Ascending aorta (tissue), 2 donors: ENCODE measurements around the gene SAMHD1. TPM values are rescaled to one million over a fixed set of nuclear protein-coding genes. Genes with fewer than 3 reads are reported as not detected.

ENCODE experiments used
- DNase-seq, 2 donors: peaks; one replicate each; pipeline ENCODE4 v3.0.0-alpha.2; 2019; ENCODE audit warnings: low spot score in 2 of 2
- H3K27ac ChIP-seq, 2 donors: fragments of 200-600 bp; sonication (generic); one replicate each; pipeline ENCODE4 v1.5.1; 2016 to 2017; ENCODE audit warnings: mild to moderate bottlenecking in 1 of 2
- H3K27me3 ChIP-seq: fragments of 200-600 bp; sonication (generic); one replicate; pipeline ENCODE4 v1.5.1; 2017
- H3K36me3 ChIP-seq, 2 donors: fragments of 200-600 bp; sonication (generic); one replicate each; pipeline ENCODE4 v1.5.1; 2016
- H3K4me1 ChIP-seq, 2 donors: fragments of 200-600 bp; sonication (generic); one replicate each; pipeline ENCODE4 v1.5.1; 2016 to 2017; ENCODE audit warnings: mild to moderate bottlenecking in 1 of 2
- H3K4me3 ChIP-seq, 2 donors: fragments of 200-600 bp; sonication (generic); one replicate each; pipeline ENCODE4 v1.5.1; 2016 to 2017; ENCODE audit warnings: mild to moderate bottlenecking in 1 of 2
- H3K9me3 ChIP-seq, 2 donors: fragments of 200-600 bp; sonication (generic); one replicate each; pipeline ENCODE4 v1.5.1; 2016
- intact Hi-C: fragments of 100-400 bp; cut with DNase I; formaldehyde crosslinking; loops from one replicate; pipeline ENCODE4 v1.15.1; 2023
- total RNA-seq: library from RNA; depleted of rRNA; stranded (reverse); fragments of >200 nt; gene quantifications from one replicate; pipeline ENCODE4 v1.1.0, GENCODE V29; 2016
- TF ChIP-seq, protein P1 (sequence below), 3 experiments: fragments of 200-600 bp in 2 of 3; fragments of 450-650 bp in 1 of 3; sonication (generic) in 2 of 3; IDR thresholded peaks; one replicate each; pipeline ENCODE4 v1.5.1; 2016 to 2019; ENCODE audit warnings: antibody characterized with exemption in 3 of 3, mild to moderate bottlenecking in 1 of 3, moderate library complexity in 1 of 3

The SAMHD1 gene
- total RNA-seq, 1 donor from 2014 or later, result 163 TPM

DNA sequence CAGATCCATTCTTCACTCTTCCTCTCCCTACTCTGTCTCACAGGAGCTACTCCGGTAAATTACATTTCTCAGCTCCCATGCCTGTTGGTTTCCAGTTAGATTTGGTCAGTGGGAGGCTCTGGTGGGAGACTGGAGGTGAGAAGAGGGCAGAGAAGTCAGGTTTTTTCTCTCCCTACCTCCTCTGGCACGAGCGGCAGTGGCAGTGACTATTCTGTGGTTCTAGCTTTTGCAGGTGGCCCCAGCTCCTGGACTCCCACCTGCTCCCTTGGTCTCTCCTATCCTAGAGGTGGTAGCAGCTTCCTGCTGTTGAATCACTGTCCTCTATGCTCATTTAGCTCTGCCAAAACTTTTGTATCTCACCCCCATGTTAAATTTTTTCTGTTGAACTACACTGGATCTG is 57.7 kb downstream of the SAMHD1 start:
- TF ChIP-seq, protein P1, sequence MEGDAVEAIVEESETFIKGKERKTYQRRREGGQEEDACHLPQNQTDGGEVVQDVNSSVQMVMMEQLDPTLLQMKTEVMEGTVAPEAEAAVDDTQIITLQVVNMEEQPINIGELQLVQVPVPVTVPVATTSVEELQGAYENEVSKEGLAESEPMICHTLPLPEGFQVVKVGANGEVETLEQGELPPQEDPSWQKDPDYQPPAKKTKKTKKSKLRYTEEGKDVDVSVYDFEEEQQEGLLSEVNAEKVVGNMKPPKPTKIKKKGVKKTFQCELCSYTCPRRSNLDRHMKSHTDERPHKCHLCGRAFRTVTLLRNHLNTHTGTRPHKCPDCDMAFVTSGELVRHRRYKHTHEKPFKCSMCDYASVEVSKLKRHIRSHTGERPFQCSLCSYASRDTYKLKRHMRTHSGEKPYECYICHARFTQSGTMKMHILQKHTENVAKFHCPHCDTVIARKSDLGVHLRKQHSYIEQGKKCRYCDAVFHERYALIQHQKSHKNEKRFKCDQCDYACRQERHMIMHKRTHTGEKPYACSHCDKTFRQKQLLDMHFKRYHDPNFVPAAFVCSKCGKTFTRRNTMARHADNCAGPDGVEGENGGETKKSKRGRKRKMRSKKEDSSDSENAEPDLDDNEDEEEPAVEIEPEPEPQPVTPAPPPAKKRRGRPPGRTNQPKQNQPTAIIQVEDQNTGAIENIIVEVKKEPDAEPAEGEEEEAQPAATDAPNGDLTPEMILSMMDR (IDR thresholded peaks at IDR 0.05), result no peak
- no peaks in the 10 kb centered on the region for H3K4me1 ChIP-seq
- peaks cover 20 to 89% of the 10 kb centered on the region in 2 donors for H3K36me3 ChIP-seq
- H3K4me3 ChIP-seq, result no peak overlapping the region
- DNase-seq, result no peak
- intact Hi-C loops, result no loop called here
- no peaks in the 10 kb centered on the region for H3K27me3 ChIP-seq
- no peaks in the 10 kb centered on the region for H3K9me3 ChIP-seq
- H3K27ac ChIP-seq, result no peak overlapping the region

GRCh38 chr20:36891211-36891610 is 60.3 kb downstream of the SAMHD1 start:
- intact Hi-C loops, result no loop called here
- H3K36me3 ChIP-seq, result peaks cover 17 to 63% of the 10 kb centered on the region in 2 donors

GRCh38 chr20:36890586-36890985 is 60.9 kb downstream of the SAMHD1 start:
- Histone ChIP-seq H3K9me3 (no peaks in the 10 kb centered on the region), H3K4me1 (no peaks in the 10 kb centered on the region), H3K4me3 (no peak overlapping the region), H3K36me3 (peaks cover 17 to 57% of the 10 kb centered on the region in 2 donors), H3K27ac (no peak overlapping the region), H3K27me3 (no peaks in the 10 kb centered on the region)
- TF ChIP-seq, protein P1 (IDR thresholded peaks at IDR 0.05), result no peak
- intact Hi-C loops, result no loop called here
- DNase-seq, result no peak

More at GRCh38 chr20:36891211-36891610, 60.3 kb downstream of the SAMHD1 start:
- Histone ChIP-seq H3K4me1 (no peaks in the 10 kb centered on the region), H3K9me3 (no peaks in the 10 kb centered on the region), H3K4me3 (no peak overlapping the region), H3K27me3 (no peaks in the 10 kb centered on the region), H3K27ac (no peak overlapping the region)
- TF ChIP-seq, protein P1 (IDR thresholded peaks at IDR 0.05), result no peak
- DNase-seq, result no peak

GRCh38 chr20:36888880-36889516 is 62.5 kb downstream of the SAMHD1 start:
- intact Hi-C loops, result loop anchor here (5.0 to 10.0 kb wide), 2 partner anchors 97 to 224 kb away; no protein-coding TSS in a partner anchor
- no peak for DNase-seq
- no peaks in the 10 kb centered on the region for H3K27me3 ChIP-seq
- TF ChIP-seq, protein P1 (IDR thresholded peaks at IDR 0.05), result no peak
- peaks cover 17 to 46% of the 10 kb centered on the region in 2 donors for H3K36me3 ChIP-seq
- H3K9me3 ChIP-seq, result no peaks in the 10 kb centered on the region
- H3K4me3 ChIP-seq, result no peak overlapping the region
- no peak overlapping the region for H3K27ac ChIP-seq
- no peaks in the 10 kb centered on the region for H3K4me1 ChIP-seq

DNA sequence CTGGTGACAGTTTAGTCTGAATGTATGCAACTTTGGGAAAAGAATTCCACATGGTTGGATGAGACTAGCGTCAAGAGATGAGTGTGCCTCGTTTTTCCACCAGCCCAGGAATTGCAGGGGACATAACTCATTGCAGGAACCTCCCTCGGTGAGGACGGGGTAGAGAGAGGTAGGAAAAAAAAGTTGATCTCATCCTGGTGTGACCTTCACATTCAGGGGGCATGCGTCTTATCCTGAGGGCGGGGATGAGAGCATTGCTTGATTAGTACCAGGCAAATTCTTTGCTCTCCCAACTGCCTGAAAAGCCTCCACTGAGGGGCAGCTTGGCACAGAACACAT is 63.8 kb downstream of the SAMHD1 start:
- Histone ChIP-seq H3K4me1 (no peaks in the 10 kb centered on the region), H3K4me3 (peak overlapping the region in 1 of 2 donors; percentile 5), H3K27ac (no peak overlapping the region), H3K27me3 (no peaks in the 10 kb centered on the region), H3K9me3 (no peaks in the 10 kb centered on the region), H3K36me3 (peaks cover 7 to 33% of the 10 kb centered on the region in 2 donors)
- TF ChIP-seq, protein P1 (IDR thresholded peaks at IDR 0.05), result no peak
- intact Hi-C loops, result loop anchor here (1.0 to 10.0 kb wide), 4 partner anchors 24 to 223 kb away; a partner anchor contains a TSS
- DNase-seq, result no peak
